Amygdala (tissue), 56 donors: ENCODE data around the gene RASGEF1C.
A peak's percentile ranks its signal among the peaks of the same experiment; 100 is the strongest.

Experiments
- DNase-seq, 56 donors: peaks; one replicate each; lab custom pipeline; 2025; lab: John Stamatoyannopoulos, UW

The RASGEF1C gene

DNA sequence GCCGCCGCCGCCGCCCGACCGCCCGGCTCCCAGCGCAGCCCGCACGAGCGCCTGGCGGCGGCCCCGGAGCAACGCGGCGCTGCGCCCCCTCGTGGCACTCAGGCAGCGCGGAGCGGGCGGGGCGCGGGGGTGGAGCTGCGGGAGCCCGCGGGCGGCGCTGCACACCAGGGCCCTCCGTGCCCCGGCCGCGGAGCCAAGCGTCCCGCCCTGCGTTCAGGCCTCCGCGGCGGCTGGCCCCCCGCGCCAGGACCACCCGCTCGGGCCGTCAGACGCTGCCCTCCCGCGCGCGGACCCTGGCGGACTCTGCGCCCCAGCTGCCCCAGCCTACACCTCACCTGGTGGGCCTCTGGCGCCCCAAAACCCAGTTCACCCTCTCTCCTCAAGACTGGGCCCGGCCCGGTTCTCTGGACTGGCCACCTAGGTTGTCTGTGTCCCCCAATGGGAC, at the start of gene RASGEF1C:
TSS of gene RASGEF1C (minus strand) at position 75 of the 445 bp plus-strand sequence. CDS start 71,159 bp downstream, outside the sequence.
- peak in 26 of 56 donors; percentile 10 to 79 (median 44) for DNase-seq

DNA sequence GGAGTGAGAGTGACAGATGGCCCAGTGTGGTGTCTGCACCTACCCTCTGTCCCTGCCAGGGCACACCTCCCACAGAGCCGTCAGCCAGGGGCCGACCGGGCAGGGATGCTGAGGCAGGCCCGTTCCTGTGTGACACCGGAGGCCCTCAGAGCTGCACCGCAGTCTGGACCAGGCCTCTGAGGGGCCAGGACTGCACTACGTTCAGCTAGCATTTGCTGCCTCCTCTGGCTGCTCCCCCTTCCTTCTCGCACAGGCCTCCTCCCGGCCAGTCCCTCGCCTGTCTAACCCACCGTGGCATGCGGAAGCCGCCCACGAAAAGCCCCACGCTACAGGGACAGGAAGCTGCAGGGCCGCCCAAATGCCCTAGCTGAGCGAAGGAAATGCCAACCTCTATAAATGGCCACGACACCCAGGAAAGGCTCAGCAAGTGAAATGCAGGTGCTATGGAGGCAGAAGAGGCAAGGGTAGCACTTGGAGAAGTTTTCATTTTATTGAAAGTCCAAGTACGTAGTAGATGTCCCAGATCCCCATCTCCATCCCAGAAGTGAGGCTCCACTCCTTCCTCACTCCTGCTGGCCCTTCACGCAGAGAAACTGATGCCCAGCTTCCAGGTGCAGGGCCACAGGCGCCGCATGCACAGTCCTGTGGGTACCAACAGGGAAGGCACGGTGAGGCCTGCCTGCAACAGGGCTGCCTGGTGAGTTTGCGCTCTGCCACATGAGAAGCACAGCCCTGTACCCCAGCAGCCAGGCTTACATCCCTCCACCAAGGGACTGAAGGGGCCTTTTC, 44.2 kb upstream of the RASGEF1C start:
- no peak for DNase-seq

GRCh38 chr5:180251887-180252286, 42.9 kb upstream of the RASGEF1C start:
- no peak for DNase-seq

DNA sequence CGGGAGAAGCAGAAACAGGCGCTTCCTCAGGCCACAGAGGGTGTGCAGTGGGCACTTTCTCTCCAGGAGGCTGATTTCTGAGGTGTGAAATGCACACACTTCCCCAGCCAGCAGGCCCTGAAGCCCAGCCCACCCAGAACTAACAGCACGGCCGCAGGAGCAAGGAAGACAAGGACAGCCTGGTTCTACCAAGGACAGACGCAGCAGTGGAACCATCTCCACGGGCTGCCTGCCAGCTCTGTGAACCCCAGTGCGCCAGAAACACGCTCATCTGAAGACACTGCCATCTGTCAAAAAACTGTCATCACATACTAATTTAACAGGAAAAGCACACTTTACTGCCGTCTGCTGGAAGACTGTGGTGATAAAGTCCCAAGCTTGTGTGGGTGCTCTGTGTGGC, 42.1 kb upstream of the RASGEF1C start:
- DNase-seq, result peak in 13 of 56 donors; percentile 3 to 56 (median 16)

GRCh38 chr5:180250329-180250728, 41.3 kb upstream of the RASGEF1C start:
- DNase-seq, result no peak

- DNase-seq, result peak in 2 of 56 donors; percentile 6 to 30
Observed at GRCh38 chr5:180241600-180241999, 32.6 kb upstream of the RASGEF1C start.

DNA sequence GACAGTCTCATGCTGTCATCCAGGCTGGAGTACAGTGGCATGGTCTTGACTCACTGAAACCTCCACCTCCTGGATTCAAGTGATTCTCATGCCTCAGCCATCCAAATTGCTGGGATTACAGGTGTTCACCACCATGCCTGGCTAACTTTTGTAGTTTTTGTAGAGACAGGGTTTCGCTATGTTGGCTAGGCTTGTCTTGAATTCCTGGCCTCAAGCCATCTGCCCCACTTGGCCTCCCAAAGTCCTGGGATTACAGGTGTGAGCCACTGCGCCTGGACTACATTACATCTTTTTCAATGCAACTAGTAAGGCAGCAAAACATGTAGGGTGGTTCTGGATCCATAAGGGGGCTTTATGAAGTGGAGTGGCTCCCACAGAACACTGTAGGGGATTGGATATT, 29.6 kb upstream of the RASGEF1C start:
- DNase-seq, result no peak

DNA sequence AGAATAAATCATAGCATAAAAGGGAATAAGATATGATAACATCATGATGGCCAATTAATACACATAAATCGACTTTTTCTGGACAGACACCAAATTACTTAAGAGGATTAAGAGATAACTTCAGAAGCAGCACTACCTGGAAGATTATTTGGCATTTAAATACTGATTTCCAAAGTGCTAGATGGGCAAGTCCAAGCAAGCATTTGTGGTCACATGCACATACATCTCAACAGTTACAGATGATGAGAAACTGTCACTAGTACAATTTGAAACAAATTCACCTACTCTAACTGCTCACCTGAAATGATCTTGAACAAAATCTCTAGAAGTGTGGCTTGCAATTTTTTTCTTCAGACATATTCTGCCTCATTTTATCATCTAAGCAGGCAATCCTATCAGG, 26.8 kb upstream of the RASGEF1C start:
- no peak for DNase-seq

- no peak for DNase-seq
Observed at GRCh38 chr5:180235077-180235476, 26.1 kb upstream of the RASGEF1C start.

- no peak for DNase-seq
Observed at GRCh38 chr5:180234271-180234670, 25.3 kb upstream of the RASGEF1C start.

- no peak for DNase-seq
Observed at GRCh38 chr5:180233729-180234128, 24.7 kb upstream of the RASGEF1C start.

DNA sequence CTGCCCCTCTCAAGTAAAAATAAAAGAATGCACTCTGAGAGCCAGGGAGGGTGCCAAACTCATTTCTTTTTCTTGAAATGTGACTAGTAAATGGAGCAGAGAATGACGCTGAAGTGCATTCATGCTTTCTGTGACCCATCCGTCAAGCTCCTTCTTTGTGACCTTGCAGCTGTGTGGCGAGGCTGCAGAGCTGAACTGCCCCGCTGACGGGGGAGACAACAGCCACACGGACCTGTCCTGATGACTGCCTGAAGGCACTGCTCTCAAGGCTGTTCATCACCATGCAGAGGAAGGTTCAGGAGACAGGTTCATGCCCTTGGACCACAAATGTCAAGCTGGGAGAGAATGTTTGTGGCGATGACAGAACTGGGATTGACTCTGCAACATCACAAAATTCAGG, 21.0 kb upstream of the RASGEF1C start:
- DNase-seq, result no peak

DNA sequence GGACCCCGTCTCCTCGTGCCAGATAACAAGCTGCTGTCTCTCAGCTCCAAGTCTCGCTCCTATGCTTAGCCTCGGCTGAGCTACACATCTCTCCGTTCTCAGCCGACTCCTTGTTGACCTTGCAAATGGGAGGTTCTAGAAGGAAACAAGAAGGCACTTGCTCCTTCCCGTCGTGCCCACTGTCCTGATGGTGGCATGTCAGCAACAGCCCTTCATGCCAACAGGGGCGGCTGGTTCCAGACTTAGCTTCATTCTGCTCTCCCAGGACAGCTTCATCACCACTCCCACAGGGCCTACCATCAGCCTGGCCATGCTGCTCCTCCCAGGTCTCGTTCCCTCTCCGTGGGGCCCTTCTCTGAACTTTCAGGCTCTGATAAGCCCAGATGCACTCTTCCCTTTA, 13.0 kb upstream of the RASGEF1C start:
- no peak for DNase-seq

DNA sequence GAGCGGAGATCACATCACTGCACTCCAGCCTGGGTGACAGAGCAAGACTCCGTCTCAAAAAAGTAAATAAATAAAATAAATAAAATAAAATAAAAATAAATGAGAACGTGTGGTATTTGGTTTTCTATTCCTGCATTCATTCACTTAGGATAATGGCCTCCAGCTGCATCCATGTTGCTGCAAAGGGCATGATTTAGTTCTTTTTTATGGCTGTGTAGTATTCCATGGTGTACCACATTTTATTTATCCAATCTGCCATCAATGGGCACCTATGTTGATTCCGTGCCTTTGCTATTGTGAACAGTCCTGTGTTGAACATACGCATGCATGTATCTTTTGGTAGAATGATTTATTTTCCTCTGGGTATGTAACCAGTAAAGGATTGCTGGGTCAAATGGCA, 8.8 kb upstream of the RASGEF1C start:
- no peak for DNase-seq

DNA sequence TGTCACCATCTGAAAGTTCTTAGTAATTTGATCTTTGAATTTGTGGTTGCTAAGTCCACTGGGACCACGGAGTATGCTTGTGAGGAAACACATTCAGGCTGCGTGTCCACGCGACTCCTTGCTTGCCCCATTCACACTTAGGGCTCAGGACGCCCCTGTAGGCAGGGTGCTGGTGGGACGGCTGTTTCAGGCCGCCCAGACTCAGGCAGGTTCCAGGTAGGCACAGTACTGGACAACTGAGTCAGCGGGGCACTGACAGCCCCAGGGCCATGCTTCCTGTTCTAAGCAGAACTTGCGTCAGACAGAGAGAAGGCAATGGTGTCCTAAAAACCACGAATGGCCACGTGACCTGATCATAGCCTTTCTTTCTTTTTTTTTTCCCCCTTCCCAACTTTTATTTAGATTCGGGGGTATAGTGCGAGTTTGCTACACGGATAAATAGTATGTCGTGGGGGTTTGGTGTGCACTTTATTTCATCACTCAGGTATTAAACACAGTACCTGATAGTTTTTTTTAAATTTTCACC, 7.7 kb upstream of the RASGEF1C start:
- no peak for DNase-seq

DNA sequence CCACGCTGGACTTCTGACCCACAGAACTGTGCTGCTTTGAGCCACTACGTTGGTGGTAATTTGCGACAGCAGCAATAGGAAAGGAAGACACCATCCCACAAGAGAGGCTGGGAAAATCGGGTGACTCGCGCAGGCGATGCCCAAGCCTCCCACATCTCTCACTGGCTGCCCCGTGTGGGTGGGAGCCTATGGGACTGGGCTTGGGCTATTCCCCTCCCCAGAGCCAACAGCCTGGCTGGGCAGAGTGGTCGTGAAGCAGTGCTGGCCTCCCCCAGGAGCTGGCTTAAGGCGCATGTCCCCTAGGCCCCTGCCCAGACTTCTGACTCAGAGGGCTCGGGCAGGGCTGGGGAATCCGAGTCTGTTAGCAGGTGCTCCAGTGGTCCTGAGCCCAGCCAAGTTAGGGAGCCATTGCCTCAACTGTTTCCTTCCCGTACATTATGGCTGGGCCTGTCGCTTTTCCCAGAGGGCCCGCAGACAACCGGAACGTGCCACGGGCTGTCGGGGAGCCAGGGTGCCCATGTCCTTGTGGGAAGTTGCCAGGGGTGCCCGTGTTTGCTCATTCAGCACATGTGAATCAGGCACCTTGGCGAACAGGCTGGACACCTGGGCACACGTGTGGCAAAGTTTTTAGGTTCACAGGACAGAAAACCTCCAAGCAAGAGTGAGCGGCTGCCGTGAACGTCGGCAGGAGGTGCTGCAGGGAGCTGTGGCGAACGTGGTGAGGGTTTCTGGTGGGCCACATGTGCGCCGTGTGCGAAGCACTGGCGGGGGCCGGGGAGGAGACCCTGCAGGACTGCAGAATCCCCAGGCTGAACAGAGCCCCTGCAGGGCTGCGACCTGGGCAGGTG, 7.0 kb upstream of the RASGEF1C start:
- no peak for DNase-seq

DNA sequence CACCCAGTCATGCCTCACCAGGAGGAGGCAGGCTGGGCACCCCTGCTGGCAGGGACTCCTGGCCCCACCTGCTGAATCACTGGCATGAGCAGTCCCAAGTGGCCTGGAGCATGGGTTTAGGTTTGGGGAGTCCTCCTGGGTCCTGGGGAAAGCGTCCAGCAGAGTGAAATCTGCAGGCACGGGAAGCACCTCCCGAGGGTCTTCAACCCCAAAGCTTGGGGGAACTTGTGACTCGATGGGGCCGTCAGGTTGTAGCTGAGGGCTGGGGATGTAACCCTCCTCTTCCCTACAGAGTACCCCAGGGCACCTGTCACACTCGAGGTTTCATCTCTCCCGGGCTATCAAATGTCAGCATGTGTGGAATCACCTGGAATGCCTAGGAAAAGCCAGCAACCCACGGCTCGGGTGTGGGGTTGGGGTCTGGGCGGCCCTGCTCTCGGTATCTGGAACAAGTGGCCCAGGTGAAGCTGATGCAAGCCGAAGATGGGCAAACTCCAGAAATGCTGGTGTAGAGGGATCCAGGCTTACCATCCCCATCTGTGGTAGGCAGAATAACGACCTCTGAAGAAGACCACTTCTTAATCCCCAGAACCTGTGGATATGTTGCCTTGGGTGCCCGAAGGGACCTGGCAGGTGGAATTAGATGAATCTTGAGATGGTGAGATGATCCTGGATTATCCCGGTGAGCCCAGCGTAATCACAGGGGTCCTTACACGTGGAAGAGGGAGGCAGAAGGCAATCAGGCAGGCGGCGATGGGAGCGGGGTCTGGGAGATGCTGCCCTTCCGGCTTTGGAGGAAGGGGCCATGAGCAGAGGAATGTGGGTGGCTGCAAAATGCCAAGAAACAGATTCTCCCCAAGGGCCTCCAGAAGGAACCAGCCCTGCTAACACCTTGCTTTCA, 6.1 kb upstream of the RASGEF1C start:
- DNase-seq, result no peak

DNA sequence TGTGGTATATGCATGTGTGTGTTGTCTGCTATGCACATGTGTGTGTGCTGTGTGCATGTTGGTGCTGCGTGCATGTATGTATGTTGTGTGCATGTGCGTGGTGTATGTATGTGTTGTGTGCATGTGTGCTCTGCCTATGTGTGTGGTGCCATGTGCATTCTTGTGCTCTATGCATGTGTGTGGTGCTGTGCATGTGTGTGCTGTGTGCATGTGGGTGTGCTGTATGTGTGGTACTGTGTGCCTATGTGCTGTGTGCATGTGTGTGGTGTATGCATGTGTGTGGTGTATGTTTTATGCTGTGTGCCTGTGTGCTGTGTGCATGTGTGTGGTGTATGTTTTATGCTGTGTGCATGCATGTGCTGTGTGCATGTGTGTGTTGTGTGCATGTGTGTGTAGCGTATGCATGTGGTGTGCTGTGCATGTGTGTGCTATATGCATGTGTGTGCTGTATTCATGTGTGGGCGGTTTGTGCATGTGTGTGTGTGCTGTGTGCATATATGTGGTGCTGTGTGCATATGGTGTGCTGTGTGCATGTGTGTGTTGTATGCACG, 4.7 kb upstream of the RASGEF1C start:
- no peak for DNase-seq

- DNase-seq, result no peak
Observed at GRCh38 chr5:180213256-180213600, 4.2 kb upstream of the RASGEF1C start.
